K562 (cell line): Measurements from ENCODE around the gene PDZRN4. TPM values are rescaled to one million over a fixed set of nuclear protein-coding genes. Genes with fewer than 3 reads are reported as not detected.

ENCODE experiments used
- ATAC-seq: fragments of 200-7000 bp; cut with Tn5 transposase; 3 replicates; pipeline ENCODE4 v1.9.1; 2020; ENCODE audit warnings: moderate library complexity
- BruUV-seq: library from RNA; stranded (reverse); fragments of 400-500 nt; replicated peaks from 2 replicates; lab custom pipeline; 2021; lab: Mats Ljungman, UMichigan
- CTCF ChIA-PET: fragments of 300-600 bp; formaldehyde crosslinking; extraction: SDS; loops from one replicate; lab custom pipeline; 2021; ENCODE audit warnings: low intra/inter-chr PET ratio; lab: Yijun Ruan, JAX
- POLR2A ChIA-PET: fragments of 300-600, 350-650 bp; sonication (Branson Sonifier 250); formaldehyde crosslinking; extraction: SDS; loops from one replicate; lab custom pipeline; 2021; ENCODE audit warnings: antibody characterized with exemption, inconsistent platforms; lab: Yijun Ruan, JAX
- DNase-seq, 4 experiments: peaks; one replicate each; pipeline versions ENCODE4 v3.0.0 to v3.0.0-alpha.2; 2011 to 2018; ENCODE audit warnings: low spot score in 3 of 4, mixed read lengths in 3 of 4; ENCODE audit errors: extremely low read depth in 1 of 4
- FAIRE-seq: peaks from 2 replicates; lab custom pipeline; 2011; peaks lifted over from hg19 to GRCh38; lab: Jason Lieb, UNC
- H2AFZ ChIP-seq: 2 replicates; pipeline ENCODE4 v1.6.0; 2011; ENCODE audit warnings: low read depth, low read length, control low read depth, inconsistent platforms
- H3K27ac ChIP-seq: fragments of 200-600 bp; 3 replicates; pipeline ENCODE4 v1.8.0; 2011; ENCODE audit warnings: low read depth, mild to moderate bottlenecking, control low read depth, inconsistent platforms, low read length, moderate library complexity, mixed read lengths; ENCODE audit errors: extremely low read depth
- H3K27me3 ChIP-seq, 2 experiments: fragments of 300-600 bp in 1 of 2; 2 replicates in 1 of 2; 3 replicates in 1 of 2; pipeline versions ENCODE4 v1.6.0 to v1.8.0; 2011; ENCODE audit warnings: inconsistent platforms in 2 of 2, low read length in 2 of 2, mild to moderate bottlenecking in 1 of 2, mixed read lengths in 1 of 2, moderate library complexity in 1 of 2; ENCODE audit not compliant: control insufficient read depth in 2 of 2, insufficient read depth in 2 of 2
- H3K36me3 ChIP-seq: fragments of 300-600 bp; 3 replicates; pipeline ENCODE4 v1.8.0; 2011; ENCODE audit warnings: mild to moderate bottlenecking, low read length, inconsistent platforms; ENCODE audit not compliant: control insufficient read depth, insufficient read depth
- H3K4me1 ChIP-seq, 2 experiments: fragments of 200-600 bp in 1 of 2; replicated peaks in 1 of 2; 2 replicates in 1 of 2; 3 replicates in 1 of 2; pipeline versions ENCODE4 v1.5.1 to v1.8.0; 2011; ENCODE audit warnings: inconsistent platforms in 2 of 2, low read length in 2 of 2, mild to moderate bottlenecking in 1 of 2, mixed read lengths in 1 of 2, moderate library complexity in 1 of 2; ENCODE audit not compliant: control insufficient read depth in 2 of 2, insufficient read depth in 2 of 2
- H3K4me2 ChIP-seq: 2 replicates; pipeline ENCODE4 v1.6.1; 2011; ENCODE audit warnings: low read length, control low read depth, inconsistent platforms, mixed read lengths; ENCODE audit not compliant: insufficient read depth
- H3K4me3 ChIP-seq: fragments of 200-600 bp; sonication (generic), shearing (Covaris generic); 2 replicates; pipeline ENCODE4 v1.5.1; 2016; ENCODE audit warnings: control low read depth, inconsistent platforms
- H3K79me2 ChIP-seq: fragments of 200-600 bp; 3 replicates; pipeline ENCODE4 v1.8.0; 2011; ENCODE audit warnings: low read length, inconsistent platforms; ENCODE audit not compliant: control insufficient read depth, insufficient read depth
- H3K9ac ChIP-seq, 2 experiments: 2 replicates each; pipeline versions ENCODE4 v1.6.0 to v1.6.1; 2011; ENCODE audit warnings: low read depth in 2 of 2, low read length in 2 of 2, control low read depth in 1 of 2, inconsistent platforms in 1 of 2, mild to moderate bottlenecking in 1 of 2, mixed read lengths in 1 of 2; ENCODE audit not compliant: insufficient read depth in 1 of 2
- H3K9me1 ChIP-seq: one replicate; pipeline ENCODE4 v1.6.0; 2011; ENCODE audit warnings: inconsistent platforms, mild to moderate bottlenecking, low read length, moderate library complexity; ENCODE audit not compliant: control insufficient read depth, insufficient read depth
- H3K9me3 ChIP-seq: replicated peaks from 2 replicates; pipeline ENCODE4 v1.5.1; 2011; ENCODE audit warnings: low read depth, low read length, inconsistent platforms; ENCODE audit not compliant: control insufficient read depth, insufficient read depth
- H4K20me1 ChIP-seq: replicated peaks from 2 replicates; pipeline ENCODE4 v1.6.1; 2011; ENCODE audit warnings: low read length, inconsistent platforms, mixed read lengths; ENCODE audit not compliant: control insufficient read depth, insufficient read depth
- ARID4B ChIP-seq: sonication (generic); formaldehyde crosslinking; IDR thresholded peaks from 2 replicates; pipeline ENCODE4 v1.8.0; 2022; ENCODE audit warnings: mild to moderate bottlenecking, missing genetic modification reagents
- BHLHE40 ChIP-seq: IDR thresholded peaks from 2 replicates; pipeline ENCODE4 v1.6.1; 2011; ENCODE audit warnings: low read length, improper control_type of control experiment
- CBX5 ChIP-seq: IDR thresholded peaks from 2 replicates; pipeline ENCODE4 v1.6.1; 2014; ENCODE audit warnings: low read depth, borderline replicate concordance
- CBX8 ChIP-seq: fragments of 200-600 bp; sonication (generic); IDR thresholded peaks from 2 replicates; pipeline ENCODE4 v1.6.1; 2012; ENCODE audit warnings: borderline replicate concordance, mixed run types, low read depth, mild to moderate bottlenecking, moderate library complexity, mixed read lengths, low read length, control low read depth, inconsistent platforms; ENCODE audit not compliant: poor library complexity, severe bottlenecking; ENCODE audit errors: extremely low read depth
- MAFF ChIP-seq: IDR thresholded peaks from 2 replicates; pipeline ENCODE4 v1.6.1; 2012; ENCODE audit warnings: low read length, improper control_type of control experiment
- MAFK ChIP-seq: IDR thresholded peaks from 2 replicates; pipeline ENCODE4 v1.6.1; 2011; ENCODE audit warnings: low read length, improper control_type of control experiment
- MEF2A ChIP-seq: IDR thresholded peaks from 2 replicates; pipeline ENCODE4 v1.6.1; 2011; ENCODE audit warnings: low read depth, mild to moderate bottlenecking, low read length, moderate library complexity; ENCODE audit not compliant: control insufficient read depth
- POLR2A ChIP-seq: fragments of 450-650 bp; conservative IDR thresholded peaks from 2 replicates; pipeline ENCODE4 v1.6.1; 2016
- THAP12 ChIP-seq: fragments of 250-450 bp; sonication (Bioruptor Pico); IDR thresholded peaks from 2 replicates; pipeline ENCODE4 v1.9.0; 2021; ENCODE audit warnings: mild to moderate bottlenecking, inconsistent platforms
- ZBTB7A ChIP-seq: IDR thresholded peaks from 2 replicates; pipeline ENCODE4 v1.6.1; 2011; ENCODE audit warnings: low read depth, mild to moderate bottlenecking, low read length, moderate library complexity, borderline replicate concordance; ENCODE audit not compliant: control insufficient read depth
- ZEB2 ChIP-seq: fragments of 450-650 bp; IDR thresholded peaks from 2 replicates; pipeline ENCODE4 v1.6.1; 2016
- ZNF263 ChIP-seq: sonication (generic); formaldehyde crosslinking; IDR thresholded peaks from 2 replicates; pipeline ENCODE4 v1.8.0; 2022; ENCODE audit warnings: mild to moderate bottlenecking, missing genetic modification reagents, borderline replicate concordance
- ZNF436 ChIP-seq: fragments of 250-450, 450-650 bp; sonication (Bioruptor Pico); formaldehyde crosslinking; IDR thresholded peaks from 2 replicates; pipeline ENCODE4 v1.7.0; 2020; ENCODE audit warnings: mild to moderate bottlenecking
- WGBS: fragments of 100-300 bp; shearing (Covaris generic); methylation state at CpG from one replicate; pipeline ENCODE4 v1.1.6; 2016; ENCODE audit warnings: low coverage, mixed read lengths; ENCODE audit not compliant: insufficient coverage; ENCODE audit errors: missing lambda C conversion rate; 5-methylcytosine and 5-hydroxymethylcytosine counted together
- in situ Hi-C: fragments of 300-500 bp; cut with MboI; formaldehyde crosslinking; loops from 4 replicates; pipeline ENCODE4 v1.15.0; 2018; ENCODE audit warnings: inconsistent platforms, mixed read lengths
- intact Hi-C: fragments of 100-400 bp; cut with micrococcal nuclease; formaldehyde crosslinking; loops from 2 replicates; pipeline ENCODE4 v1.14.2; 2022
- polyA plus RNA-seq, 8 experiments: library from polyadenylated mRNA; depleted of rRNA in 4 of 8; stranded (reverse) in 5 of 8; unstranded in 3 of 8; fragments of >200 nt; fragmentation: Nextera tagmentation in 2 of 8; fragmentation: Illumina TruSeq in 1 of 8; extraction: Ambion mirVana in 2 of 8; extraction: Trizol in 1 of 8; gene quantifications; 2 replicates each; pipeline versions ENCODE4 v1.2.1 to v1.2.3, GENCODE V29; 2011 to 2014; ENCODE audit warnings: inconsistent platforms in 1 of 8, missing spikeins in 1 of 8
- total RNA-seq, 7 experiments: library from RNA; depleted of rRNA in 6 of 7; stranded (reverse); fragments of >200 nt in 6 of 7; fragmentation: Illumina TruSeq in 2 of 7; extraction: Trizol in 2 of 7; gene quantifications; 2 replicates each; pipeline versions ENCODE4 v1.2.1 to v1.2.3, GENCODE V29; 2011 to 2021; ENCODE audit warnings: low replicate concordance in 1 of 7
- TF ChIP-seq, protein P1 (sequence below): fragments of 250-450 bp; sonication (Bioruptor Pico); IDR thresholded peaks from 2 replicates; pipeline ENCODE4 v1.6.1; 2021; ENCODE audit warnings: mild to moderate bottlenecking

PDZRN4 gene
- total and polyA plus RNA-seq, 9 of the 15 experiments (the other 6 are each of a cell fraction or from before 2014, with no cell fraction given), result not detected

DNA sequence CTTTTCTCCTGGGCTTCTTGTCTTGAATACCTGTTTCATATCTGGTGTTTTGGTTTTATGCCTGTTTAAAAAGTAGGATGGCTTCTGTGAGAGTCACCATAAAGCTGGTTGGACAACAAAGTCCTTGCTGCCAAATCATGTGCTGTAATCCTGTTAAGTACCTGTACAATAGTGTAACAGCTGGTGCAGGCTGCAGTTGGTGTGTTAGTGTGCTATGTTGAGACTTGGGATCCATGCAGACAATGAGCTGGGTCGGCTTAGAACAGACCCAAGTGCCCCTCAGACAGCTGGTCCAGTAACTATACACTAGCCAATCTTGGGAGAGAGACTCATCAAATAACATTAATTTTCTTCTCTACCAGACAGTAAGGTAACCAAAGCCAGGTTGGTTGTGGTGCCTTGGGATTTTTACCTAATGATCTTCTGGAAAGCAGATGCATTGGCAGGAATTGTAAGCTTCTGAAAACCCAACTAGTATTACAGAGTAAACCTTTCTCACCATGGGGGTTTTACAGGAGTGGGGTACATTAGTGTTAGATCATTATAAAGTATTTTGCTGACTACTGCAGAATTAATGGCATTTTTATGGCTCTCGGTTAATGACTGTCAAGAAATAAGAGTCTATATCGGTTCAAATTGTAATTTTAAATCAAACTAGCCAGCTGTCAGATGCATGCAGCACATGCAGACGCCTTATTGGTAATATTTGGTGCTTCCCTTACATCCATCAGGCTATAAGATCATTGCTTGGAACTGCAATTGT lies 231.2 kb downstream of the PDZRN4 start:
- Histone ChIP-seq H3K9me1 (no peaks in the 10 kb centered on the region), H3K27me3 (no peaks in the 10 kb centered on the region), H2AFZ (no peak overlapping the region), H3K4me3 (no peak overlapping the region), H3K4me1 (no peaks in the 10 kb centered on the region), H3K79me2 (no peaks in the 10 kb centered on the region), H3K36me3 (no peaks in the 10 kb centered on the region), H4K20me1 (no peaks in the 10 kb centered on the region), H3K4me2 (no peak overlapping the region), H3K27ac (no peak overlapping the region), H3K9me3 (no peaks in the 10 kb centered on the region), H3K9ac (no peak overlapping the region)
- ChIA-PET POLR2A (no interaction called here), CTCF (no interaction called here)
- ATAC-seq, result no peak
- in situ Hi-C loops, result no loop called here
- 0% methylated on average over 4 of the region's 4 CpGs for WGBS
- no peak for DNase-seq
- TF ChIP-seq ZNF436 (CRISPR knock-in tag), result no peak
- no peak for TF ChIP-seq THAP12 (CRISPR knock-in tag)
- TF ChIP-seq ZEB2, result no peak
- TF ChIP-seq, protein P1, sequence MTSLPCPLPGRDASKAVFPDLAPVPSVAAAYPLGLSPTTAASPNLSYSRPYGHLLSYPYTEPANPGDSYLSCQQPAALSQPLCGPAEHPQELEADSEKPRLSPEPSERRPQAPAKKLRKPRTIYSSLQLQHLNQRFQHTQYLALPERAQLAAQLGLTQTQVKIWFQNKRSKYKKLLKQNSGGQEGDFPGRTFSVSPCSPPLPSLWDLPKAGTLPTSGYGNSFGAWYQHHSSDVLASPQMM (CRISPR knock-in tag), result no peak
- no peak for TF ChIP-seq CBX5
- no peak for TF ChIP-seq BHLHE40
- no peak for TF ChIP-seq ZNF263 (CRISPR knock-in tag)
- no peak for TF ChIP-seq POLR2A
- peak; percentile 47; the same call in 1 of the 2 replicates for TF ChIP-seq MAFK
- TF ChIP-seq MEF2A, result no peak
- no peak for TF ChIP-seq CBX8
- no peak for TF ChIP-seq ZBTB7A
- TF ChIP-seq MAFF, result peak; percentile 54; the same call in 1 of the 2 replicates
- no peak for TF ChIP-seq ARID4B
- intact Hi-C loops, result no loop called here
- no TSS peak for BruUV-seq
- no peak for FAIRE-seq
